Endothelial cell (in vitro differentiated cells): ENCODE results near the gene HOXA3. TPM values are rescaled to one million over a fixed set of nuclear protein-coding genes. Genes with fewer than 3 reads are reported as not detected.

ENCODE experiments used
- DNase-seq: peaks from one replicate; pipeline ENCODE4 v3.0.0; 2021; ENCODE audit warnings: low spot score
- H3K27ac Mint-ChIP-seq: one replicate; pipeline ENCODE4 v1.8.0; 2021; ENCODE audit warnings: mixed read lengths, inconsistent platforms; ENCODE audit not compliant: unreplicated experiment
- H3K27me3 Mint-ChIP-seq: one replicate; pipeline ENCODE4 v1.8.0; 2021; ENCODE audit warnings: mild to moderate bottlenecking, moderate library complexity, mixed read lengths, inconsistent platforms; ENCODE audit not compliant: unreplicated experiment
- H3K36me3 Mint-ChIP-seq: one replicate; pipeline ENCODE4 v1.8.0; 2021; ENCODE audit warnings: mild to moderate bottlenecking, low read depth, mixed read lengths, inconsistent platforms; ENCODE audit not compliant: unreplicated experiment
- H3K4me1 Mint-ChIP-seq: one replicate; pipeline ENCODE4 v1.8.0; 2021; ENCODE audit warnings: mild to moderate bottlenecking, mixed read lengths, inconsistent platforms; ENCODE audit not compliant: unreplicated experiment
- H3K4me3 Mint-ChIP-seq: one replicate; pipeline ENCODE4 v1.8.0; 2021; ENCODE audit warnings: mild to moderate bottlenecking, mixed read lengths, inconsistent platforms; ENCODE audit not compliant: unreplicated experiment
- H3K9me3 Mint-ChIP-seq: one replicate; pipeline ENCODE4 v1.8.0; 2021; ENCODE audit warnings: mixed read lengths, inconsistent platforms; ENCODE audit not compliant: unreplicated experiment
- CTCF ChIP-seq: fragments of 200-600 bp; sonication (generic); IDR thresholded peaks from one replicate; pipeline ENCODE4 v1.5.0; 2021; ENCODE audit warnings: antibody characterized with exemption; ENCODE audit not compliant: unreplicated experiment
- total RNA-seq: library from RNA; stranded (reverse); fragmentation: NEBNext Ultra II Directional; extraction: Animal tissue kit (Norgen Biotek cat#: 25700); gene quantifications from one replicate; pipeline ENCODE4 v1.2.1, GENCODE V29; 2021; ENCODE audit not compliant: unreplicated experiment

HOXA3 gene
- total RNA-seq, 1 donor from 2014 or later = 0.13 TPM

- no peak for DNase-seq
- H3K27ac Mint-ChIP-seq = no peak overlapping the region
- H3K4me3 Mint-ChIP-seq = no peak overlapping the region
- H3K36me3 Mint-ChIP-seq = peaks cover 6% of the 10 kb centered on the region
- no peaks in the 10 kb centered on the region for H3K9me3 Mint-ChIP-seq
- peaks cover 14% of the 10 kb centered on the region for H3K4me1 Mint-ChIP-seq
- peak; percentile 54 for TF ChIP-seq CTCF
- H3K27me3 Mint-ChIP-seq = peaks cover 36% of the 10 kb centered on the region
Measured at GRCh38 chr7:27161214-27161720, 8.9 kb upstream of the HOXA3 start.

GRCh38 chr7:27160546-27161213 is 8.3 kb upstream of the HOXA3 start:
- peaks cover 13% of the 10 kb centered on the region for H3K4me1 Mint-ChIP-seq

GRCh38 chr7:27160145-27160545 is 7.8 kb upstream of the HOXA3 start:
- no peak for DNase-seq
- H3K27me3 Mint-ChIP-seq = peaks cover 38% of the 10 kb centered on the region
- no peak overlapping the region for H3K4me3 Mint-ChIP-seq
- H3K36me3 Mint-ChIP-seq = peaks cover 3% of the 10 kb centered on the region
- peaks cover 14% of the 10 kb centered on the region for H3K4me1 Mint-ChIP-seq
- H3K9me3 Mint-ChIP-seq = no peaks in the 10 kb centered on the region
- H3K27ac Mint-ChIP-seq = no peak overlapping the region
- TF ChIP-seq CTCF = no peak

More at GRCh38 chr7:27160546-27161213, 8.3 kb upstream of the HOXA3 start:
- no peaks in the 10 kb centered on the region for H3K9me3 Mint-ChIP-seq
- H3K27ac Mint-ChIP-seq = no peak overlapping the region
- peak; percentile 93 for DNase-seq
- H3K36me3 Mint-ChIP-seq = peaks cover 5% of the 10 kb centered on the region
- H3K4me3 Mint-ChIP-seq = no peak overlapping the region
- H3K27me3 Mint-ChIP-seq = peaks cover 36% of the 10 kb centered on the region
- TF ChIP-seq CTCF = peak; percentile 100

GRCh38 chr7:27159266-27160144 is 7.1 kb upstream of the HOXA3 start:
- no peaks in the 10 kb centered on the region for H3K9me3 Mint-ChIP-seq
- peaks cover 17% of the 10 kb centered on the region for H3K4me1 Mint-ChIP-seq
- peaks cover 3% of the 10 kb centered on the region for H3K36me3 Mint-ChIP-seq
- peaks cover 41% of the 10 kb centered on the region for H3K27me3 Mint-ChIP-seq
- no peak for DNase-seq
- no peak for TF ChIP-seq CTCF
- peak overlapping the region; percentile 1 for H3K4me3 Mint-ChIP-seq
- H3K27ac Mint-ChIP-seq = no peak overlapping the region
